ENCODE data around the gene PTMS.

PTMS gene

GRCh38 chr12:6763380-6763779 lies 2.8 kb upstream of the PTMS start:
- ChIA-PET POLR2A (interaction anchor here (0.8 to 1.0 kb wide), 2 partner anchors 31 to 40 kb away, joined by 3 to 4 read pairs; partner anchors contain the start of gene COPS7A), CTCF (interaction anchor here (3.1 kb wide), 1 partner anchor 10 kb away, joined by 27 read pairs; the partner anchor contains the start of gene MLF2)
- no peaks in the 10 kb centered on the region for H3K36me3 ChIP-seq (ENCODE audit: control insufficient read depth in 2 of 2, insufficient read depth in 1 of 2, low read length in 2 of 2)
- no peaks in the 10 kb centered on the region for H3K9me3 ChIP-seq (ENCODE audit: control insufficient read depth, insufficient read depth, low read depth, low read length)
- peaks cover 23% of the 10 kb centered on the region for H3K4me1 ChIP-seq (ENCODE audit: control insufficient read depth, insufficient read depth, low read length)
- peak; percentile 78; the same call in 1 of the 2 replicates for TF ChIP-seq SCRT2 (tag by site-specific recombination; IDR thresholded peaks at IDR 0.05)
- no peak for TF ChIP-seq ZNF596 (tag by site-specific recombination; IDR thresholded peaks at IDR 0.05)
- TF ChIP-seq ZNF549 (tag by site-specific recombination; IDR thresholded peaks at IDR 0.05), result no peak
- TF ChIP-seq SCRT1 (tag by site-specific recombination; IDR thresholded peaks at IDR 0.05; ENCODE audit: borderline replicate concordance), result 0 out of 2 replicates have a peak, but pooled peaks have one; percentile 36
- no peak for TF ChIP-seq PRDM6 (tag by site-specific recombination; IDR thresholded peaks at IDR 0.05)
- no peak overlapping the region for H3K4me3 ChIP-seq (ENCODE audit: low read depth, low read length)
- peak overlapping the region; percentile 73 for H3K27ac ChIP-seq (ENCODE audit: extremely low read depth, low read depth, low read length)

DNA sequence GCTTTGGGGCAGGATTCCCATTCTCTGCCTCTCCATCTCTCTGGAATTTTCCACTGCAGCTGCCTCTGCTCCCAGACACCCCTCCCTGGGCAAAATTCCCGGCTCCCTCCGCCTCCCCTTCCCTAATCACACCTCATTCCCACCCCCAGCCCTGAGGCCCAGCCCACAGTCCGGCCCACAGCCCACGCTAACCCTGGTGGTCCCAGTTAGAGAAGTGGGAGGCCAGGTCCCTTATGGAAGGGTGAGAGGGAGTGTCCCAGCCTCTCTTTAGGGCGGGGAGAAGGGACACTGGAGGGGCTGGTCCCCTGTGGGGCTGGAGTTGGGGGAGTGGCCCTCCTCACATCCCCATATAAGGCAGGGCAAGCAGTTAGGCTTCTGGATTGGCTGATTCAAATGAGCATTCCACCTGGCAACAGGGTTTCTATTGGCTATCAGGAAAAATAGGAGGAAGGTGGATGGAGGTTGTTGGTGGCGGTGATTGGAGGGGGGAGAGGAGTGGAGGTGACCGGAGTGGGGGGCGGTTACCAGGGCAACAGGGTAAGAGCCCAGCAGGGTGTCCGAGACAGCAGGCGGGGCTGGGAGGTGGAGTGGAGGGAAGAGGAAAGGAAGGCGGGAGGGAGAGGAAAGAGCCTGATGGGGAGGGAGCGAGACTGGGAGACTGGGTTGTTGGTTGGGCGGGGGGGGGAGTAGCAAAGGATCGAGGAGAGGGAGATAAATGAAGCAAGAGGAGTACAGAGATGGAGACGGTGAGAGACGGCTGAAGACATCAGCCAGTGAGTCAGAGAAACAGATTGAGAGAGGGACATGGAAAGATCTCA lies 1.9 kb upstream of the PTMS start:
- H3K4me1 ChIP-seq (ENCODE audit: control insufficient read depth, insufficient read depth, low read length), result peaks cover 30% of the 10 kb centered on the region
- ChIA-PET CTCF (interaction anchor here (1.2 to 7.8 kb wide), 4 partner anchors 10 to 61 kb away, joined by 4 to 140 read pairs (median 49); partner anchors contain the start of gene MLF2), POLR2A (interaction anchor here (0.8 to 3.9 kb wide), 4 partner anchors 11 to 41 kb away, joined by 3 to 79 read pairs (median 4); partner anchors contain the start of genes COPS7A and MLF2)
- no peaks in the 10 kb centered on the region for H3K36me3 ChIP-seq (ENCODE audit: control insufficient read depth in 2 of 2, insufficient read depth in 1 of 2, low read length in 2 of 2)
- H3K27ac ChIP-seq (ENCODE audit: extremely low read depth, low read depth, low read length), result peak overlapping the region; percentile 92
- H3K4me3 ChIP-seq (ENCODE audit: low read depth, low read length), result no peak overlapping the region; the same call in 1 of the 2 replicates
- H3K9me3 ChIP-seq (ENCODE audit: control insufficient read depth, insufficient read depth, low read depth, low read length), result no peaks in the 10 kb centered on the region
- TF ChIP-seq KLF10 (tag by site-specific recombination; IDR thresholded peaks at IDR 0.05) (peak; percentile 87), KLF1 (tag by site-specific recombination; IDR thresholded peaks at IDR 0.05) (peak; percentile 70), ZNF580 (tag by site-specific recombination; IDR thresholded peaks at IDR 0.05) (peak; percentile 99), ZNF16 (tag by site-specific recombination; IDR thresholded peaks at IDR 0.05; ENCODE audit: low read depth) (no peak), MYNN (tag by site-specific recombination; IDR thresholded peaks at IDR 0.05; ENCODE audit: borderline replicate concordance) (no peak; the same call in 1 of the 2 replicates), ZNF18 (tag by site-specific recombination; IDR thresholded peaks at IDR 0.05) (peak; percentile 98), ZNF132 (tag by site-specific recombination; IDR thresholded peaks at IDR 0.05; ENCODE audit: borderline replicate concordance) (no peak), ZNF223 (tag by site-specific recombination; IDR thresholded peaks at IDR 0.05) (no peak), ZNF837 (tag by site-specific recombination; IDR thresholded peaks at IDR 0.05) (no peak), ZFP3 (tag by site-specific recombination; IDR thresholded peaks at IDR 0.05; ENCODE audit: low read depth) (no peak), ZNF157 (tag by site-specific recombination; IDR thresholded peaks at IDR 0.05) (no peak), ZNF426 (tag by site-specific recombination; IDR thresholded peaks at IDR 0.05) (no peak), KLF8 (tag by site-specific recombination; IDR thresholded peaks at IDR 0.05) (peak; percentile 95), ZBTB17 (tag by site-specific recombination; IDR thresholded peaks at IDR 0.05) (peak; percentile 100), ZNF324 (tag by site-specific recombination; IDR thresholded peaks at IDR 0.05) (peak; percentile 85; the same call in 1 of the 2 replicates), ZNF292 (tag by site-specific recombination; IDR thresholded peaks at IDR 0.05; ENCODE audit: borderline replicate concordance, low read depth) (no peak), ZNF26 (tag by site-specific recombination; IDR thresholded peaks at IDR 0.05) (no peak), ZNF629 (tag by site-specific recombination; IDR thresholded peaks at IDR 0.05) (peak; percentile 69; the same call in 1 of the 2 replicates), ZNF19 (tag by site-specific recombination; IDR thresholded peaks at IDR 0.05; ENCODE audit: low read depth) (no peak), KLF9 (tag by site-specific recombination; IDR thresholded peaks at IDR 0.05; ENCODE audit: low read depth) (peak; percentile 78; the same call in 1 of the 2 replicates), ZNF24 (tag by site-specific recombination; IDR thresholded peaks at IDR 0.05) (peak; percentile 14; the same call in 1 of the 2 replicates), GFI1B (tag by site-specific recombination; IDR thresholded peaks at IDR 0.05) (no peak)
- TF ChIP-seq, protein P1, sequence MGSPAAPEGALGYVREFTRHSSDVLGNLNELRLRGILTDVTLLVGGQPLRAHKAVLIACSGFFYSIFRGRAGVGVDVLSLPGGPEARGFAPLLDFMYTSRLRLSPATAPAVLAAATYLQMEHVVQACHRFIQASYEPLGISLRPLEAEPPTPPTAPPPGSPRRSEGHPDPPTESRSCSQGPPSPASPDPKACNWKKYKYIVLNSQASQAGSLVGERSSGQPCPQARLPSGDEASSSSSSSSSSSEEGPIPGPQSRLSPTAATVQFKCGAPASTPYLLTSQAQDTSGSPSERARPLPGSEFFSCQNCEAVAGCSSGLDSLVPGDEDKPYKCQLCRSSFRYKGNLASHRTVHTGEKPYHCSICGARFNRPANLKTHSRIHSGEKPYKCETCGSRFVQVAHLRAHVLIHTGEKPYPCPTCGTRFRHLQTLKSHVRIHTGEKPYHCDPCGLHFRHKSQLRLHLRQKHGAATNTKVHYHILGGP (tag by site-specific recombination; IDR thresholded peaks at IDR 0.05), result no peak
